Panc1 (cell line): ENCODE measurements around the gene LRBA. TPM values are rescaled to one million over a fixed set of nuclear protein-coding genes. Genes with fewer than 3 reads are reported as not detected.

ENCODE experiments used
- ATAC-seq: fragments of 200-7000 bp; cut with Tn5 transposase; 2 replicates; pipeline ENCODE4 v1.9.1; 2020; ENCODE audit warnings: mild to moderate bottlenecking, moderate library complexity
- BruUV-seq: library from RNA; stranded (reverse); fragments of 400-500 nt; replicated peaks from 2 replicates; lab custom pipeline; 2021; lab: Mats Ljungman, UMichigan
- CTCF ChIA-PET: fragments of 300-600 bp; sonication (Branson Sonifier 250); formaldehyde crosslinking; loops from one replicate; lab custom pipeline; 2022; ENCODE audit warnings: antibody characterized with exemption; lab: Charles Lee
- POLR2A ChIA-PET: fragments of 300-600 bp; sonication (Branson Sonifier 250); formaldehyde crosslinking; loops from one replicate; lab custom pipeline; 2022; ENCODE audit warnings: antibody characterized with exemption; lab: Charles Lee
- DNase-seq: peaks from one replicate; pipeline ENCODE4 v3.0.0-alpha.2; 2010; ENCODE audit warnings: low read depth, low spot score
- H3K27ac ChIP-seq: 2 replicates; pipeline ENCODE4 v1.5.1; 2011; ENCODE audit warnings: mild to moderate bottlenecking, low read length, inconsistent platforms
- H3K27me3 ChIP-seq: fragments of 200-500 bp; sonication (Bioruptor generic); 2 replicates; pipeline ENCODE4 v1.6.0; 2014; ENCODE audit warnings: low read length, inconsistent platforms; ENCODE audit not compliant: control insufficient read depth, insufficient read depth
- H3K36me3 ChIP-seq: fragments of 200-500 bp; sonication (Bioruptor generic); 2 replicates; pipeline ENCODE4 v1.5.1; 2014; ENCODE audit warnings: inconsistent platforms, mild to moderate bottlenecking, low read length, moderate library complexity; ENCODE audit not compliant: control insufficient read depth, insufficient read depth
- H3K4me1 ChIP-seq: 2 replicates; pipeline ENCODE4 v1.5.1; 2011; ENCODE audit warnings: inconsistent platforms, mild to moderate bottlenecking, low read length, moderate library complexity; ENCODE audit not compliant: control insufficient read depth, insufficient read depth
- H3K4me3 ChIP-seq, 2 experiments: 2 replicates each; pipeline ENCODE4 v1.5.1; 2011 to 2012; ENCODE audit warnings: low read depth in 2 of 2, low read length in 2 of 2, mild to moderate bottlenecking in 2 of 2, inconsistent platforms in 1 of 2, moderate library complexity in 1 of 2
- H3K9me3 ChIP-seq: fragments of 200-500 bp; sonication (Bioruptor generic); 2 replicates; pipeline ENCODE4 v1.5.1; 2014; ENCODE audit warnings: low read depth, mild to moderate bottlenecking, inconsistent platforms, low read length, moderate library complexity; ENCODE audit not compliant: control insufficient read depth, insufficient read depth
- CTCF ChIP-seq: fragments of 450-650 bp; IDR thresholded peaks from 2 replicates; pipeline ENCODE4 v1.5.1; 2017; ENCODE audit warnings: mild to moderate bottlenecking
- POLR2AphosphoS5 ChIP-seq: IDR thresholded peaks from 2 replicates; pipeline ENCODE4 v1.6.1; 2012; ENCODE audit warnings: mild to moderate bottlenecking, low read depth, low read length, moderate library complexity
- SIN3A ChIP-seq: IDR thresholded peaks from 2 replicates; pipeline ENCODE4 v1.6.1; 2012; ENCODE audit warnings: low read depth, mild to moderate bottlenecking, low read length, moderate library complexity, borderline replicate concordance; ENCODE audit not compliant: insufficient read depth
- TCF7L2 ChIP-seq: IDR thresholded peaks from 2 replicates; pipeline ENCODE4 v1.6.1; 2011; ENCODE audit warnings: mild to moderate bottlenecking, low read depth, low read length, inconsistent platforms
- in situ Hi-C: cut with HindIII; loops from 2 replicates; pipeline ENCODE4 v1.10.0; 2016; ENCODE audit warnings: low sequenced_read_pairs, low pct_unique_long_range_greater_than_20kb
- intact Hi-C: fragments of 100-400 bp; cut with micrococcal nuclease; formaldehyde crosslinking; loops from one replicate; pipeline ENCODE4 v1.10.0; 2022; ENCODE audit not compliant: unreplicated experiment
- total RNA-seq: library from RNA; stranded (reverse); gene quantifications from one replicate; pipeline ENCODE4 v1.2.1, GENCODE V29; 2021; ENCODE audit not compliant: unreplicated experiment
- TF ChIP-seq, protein P1 (sequence below), 2 experiments: IDR thresholded peaks; 2 replicates each; pipeline ENCODE4 v1.6.1; 2011 to 2012; ENCODE audit warnings: low read depth in 2 of 2, control low read depth in 1 of 2, low read length in 1 of 2, mild to moderate bottlenecking in 1 of 2, moderate library complexity in 1 of 2; ENCODE audit not compliant: insufficient read depth in 1 of 2

LRBA gene
- total RNA-seq, 1 experiment from 2014 or later = 26.4 TPM

DNA sequence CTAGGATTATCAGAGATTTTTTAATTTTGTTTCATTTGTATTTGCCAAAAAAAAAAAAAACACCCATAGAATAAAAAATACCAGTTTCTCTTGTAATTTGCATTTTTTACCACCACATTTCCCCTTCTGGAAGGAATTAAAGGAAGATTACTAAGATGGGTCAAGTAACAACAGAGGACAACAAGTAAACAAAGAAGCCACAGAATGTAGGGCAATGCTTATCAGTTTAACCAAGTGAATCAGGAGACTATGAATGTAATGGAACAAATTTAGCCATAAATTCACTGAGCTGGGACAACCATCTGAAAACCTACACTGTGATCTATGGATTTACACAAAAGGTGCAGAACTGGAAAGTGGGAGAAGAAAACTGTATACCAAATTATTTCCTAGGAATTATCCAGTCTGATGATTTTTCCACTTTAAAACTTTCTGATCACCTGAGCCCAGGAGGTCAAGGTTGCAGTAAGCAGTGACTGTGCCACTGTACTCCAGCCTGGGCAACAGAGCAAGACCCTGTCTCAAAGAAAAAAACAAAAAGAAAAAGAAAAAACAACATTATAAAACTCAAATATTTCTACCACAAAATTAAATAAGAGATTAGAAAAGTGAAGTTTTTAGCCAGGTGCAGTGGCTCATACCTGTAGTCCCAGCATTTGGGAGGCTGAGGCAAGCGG is 32.4 kb downstream of the LRBA start:
- intact Hi-C loops (no loop called here), in situ Hi-C loops (no loop called here)
- no peak for ATAC-seq
- H3K4me1 ChIP-seq = peaks cover 4% of the 10 kb centered on the region; the same call in 1 of the 2 replicates
- no peak for DNase-seq
- TF ChIP-seq POLR2AphosphoS5 = no peak
- no peak for TF ChIP-seq CTCF
- TF ChIP-seq TCF7L2 = no peak
- no peak for TF ChIP-seq SIN3A
- TF ChIP-seq, protein P1, sequence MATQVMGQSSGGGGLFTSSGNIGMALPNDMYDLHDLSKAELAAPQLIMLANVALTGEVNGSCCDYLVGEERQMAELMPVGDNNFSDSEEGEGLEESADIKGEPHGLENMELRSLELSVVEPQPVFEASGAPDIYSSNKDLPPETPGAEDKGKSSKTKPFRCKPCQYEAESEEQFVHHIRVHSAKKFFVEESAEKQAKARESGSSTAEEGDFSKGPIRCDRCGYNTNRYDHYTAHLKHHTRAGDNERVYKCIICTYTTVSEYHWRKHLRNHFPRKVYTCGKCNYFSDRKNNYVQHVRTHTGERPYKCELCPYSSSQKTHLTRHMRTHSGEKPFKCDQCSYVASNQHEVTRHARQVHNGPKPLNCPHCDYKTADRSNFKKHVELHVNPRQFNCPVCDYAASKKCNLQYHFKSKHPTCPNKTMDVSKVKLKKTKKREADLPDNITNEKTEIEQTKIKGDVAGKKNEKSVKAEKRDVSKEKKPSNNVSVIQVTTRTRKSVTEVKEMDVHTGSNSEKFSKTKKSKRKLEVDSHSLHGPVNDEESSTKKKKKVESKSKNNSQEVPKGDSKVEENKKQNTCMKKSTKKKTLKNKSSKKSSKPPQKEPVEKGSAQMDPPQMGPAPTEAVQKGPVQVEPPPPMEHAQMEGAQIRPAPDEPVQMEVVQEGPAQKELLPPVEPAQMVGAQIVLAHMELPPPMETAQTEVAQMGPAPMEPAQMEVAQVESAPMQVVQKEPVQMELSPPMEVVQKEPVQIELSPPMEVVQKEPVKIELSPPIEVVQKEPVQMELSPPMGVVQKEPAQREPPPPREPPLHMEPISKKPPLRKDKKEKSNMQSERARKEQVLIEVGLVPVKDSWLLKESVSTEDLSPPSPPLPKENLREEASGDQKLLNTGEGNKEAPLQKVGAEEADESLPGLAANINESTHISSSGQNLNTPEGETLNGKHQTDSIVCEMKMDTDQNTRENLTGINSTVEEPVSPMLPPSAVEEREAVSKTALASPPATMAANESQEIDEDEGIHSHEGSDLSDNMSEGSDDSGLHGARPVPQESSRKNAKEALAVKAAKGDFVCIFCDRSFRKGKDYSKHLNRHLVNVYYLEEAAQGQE (IDR thresholded peaks at IDR 0.05; ENCODE audit: insufficient read depth in 1 of 2, low read depth in 2 of 2, low read length in 1 of 2) = no peak
- H3K4me3 ChIP-seq = no peak overlapping the region
- no peak overlapping the region for H3K27ac ChIP-seq
- no peaks in the 10 kb centered on the region for H3K9me3 ChIP-seq
- ChIA-PET POLR2A (no interaction called here), CTCF (no interaction called here)
- BruUV-seq = no TSS peak
- H3K27me3 ChIP-seq = no peaks in the 10 kb centered on the region
- no peaks in the 10 kb centered on the region for H3K36me3 ChIP-seq

- intact Hi-C loops (no loop called here), in situ Hi-C loops (no loop called here)
- DNase-seq (no peak), ATAC-seq (no peak)
- TF ChIP-seq TCF7L2 (no peak), CTCF (no peak)
- Histone ChIP-seq H3K4me1 (peaks cover 12% of the 10 kb centered on the region), H3K9me3 (no peaks in the 10 kb centered on the region), H3K27me3 (no peaks in the 10 kb centered on the region), H3K36me3 (no peaks in the 10 kb centered on the region), H3K4me3 (no peak overlapping the region), H3K27ac (no peak overlapping the region)
- POLR2A ChIA-PET = no interaction called here
- CTCF ChIA-PET = no interaction called here
- no TSS peak for BruUV-seq
These were observed 36.1 kb downstream of the LRBA start for GRCh38 chr4:150978738-150979575.
